LHCN-M2 (cell line): ENCODE data around the gene EYA2. TPM values are rescaled to one million over a fixed set of nuclear protein-coding genes. Genes with fewer than 3 reads are reported as not detected.
"Not testable (repeated sequence)": the region's sequence is repeated elsewhere in the genome, so short reads cannot be mapped to it uniquely, and the experiment has no call there.

ENCODE experiments used
- DNase-seq: peaks from one replicate; pipeline ENCODE4 v3.0.0-alpha.2; 2012; ENCODE audit warnings: low read depth
- polyA plus RNA-seq: library from polyadenylated mRNA; unstranded; fragments of >200 nt; gene quantifications from one replicate; pipeline ENCODE4 v1.2.1, GENCODE V29; 2012; ENCODE audit warnings: missing spikeins
- total RNA-seq: library from RNA; depleted of rRNA; stranded (reverse); fragments of >200 nt; gene quantifications from 2 replicates; pipeline ENCODE4 v1.2.3, GENCODE V29; 2014; rRNA removed

Gene EYA2, protein sequence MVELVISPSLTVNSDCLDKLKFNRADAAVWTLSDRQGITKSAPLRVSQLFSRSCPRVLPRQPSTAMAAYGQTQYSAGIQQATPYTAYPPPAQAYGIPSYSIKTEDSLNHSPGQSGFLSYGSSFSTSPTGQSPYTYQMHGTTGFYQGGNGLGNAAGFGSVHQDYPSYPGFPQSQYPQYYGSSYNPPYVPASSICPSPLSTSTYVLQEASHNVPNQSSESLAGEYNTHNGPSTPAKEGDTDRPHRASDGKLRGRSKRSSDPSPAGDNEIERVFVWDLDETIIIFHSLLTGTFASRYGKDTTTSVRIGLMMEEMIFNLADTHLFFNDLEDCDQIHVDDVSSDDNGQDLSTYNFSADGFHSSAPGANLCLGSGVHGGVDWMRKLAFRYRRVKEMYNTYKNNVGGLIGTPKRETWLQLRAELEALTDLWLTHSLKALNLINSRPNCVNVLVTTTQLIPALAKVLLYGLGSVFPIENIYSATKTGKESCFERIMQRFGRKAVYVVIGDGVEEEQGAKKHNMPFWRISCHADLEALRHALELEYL
- 0.11 and 0.45 TPM in 2 replicates for total RNA-seq
- polyA plus RNA-seq, result 2.6 TPM

DNA sequence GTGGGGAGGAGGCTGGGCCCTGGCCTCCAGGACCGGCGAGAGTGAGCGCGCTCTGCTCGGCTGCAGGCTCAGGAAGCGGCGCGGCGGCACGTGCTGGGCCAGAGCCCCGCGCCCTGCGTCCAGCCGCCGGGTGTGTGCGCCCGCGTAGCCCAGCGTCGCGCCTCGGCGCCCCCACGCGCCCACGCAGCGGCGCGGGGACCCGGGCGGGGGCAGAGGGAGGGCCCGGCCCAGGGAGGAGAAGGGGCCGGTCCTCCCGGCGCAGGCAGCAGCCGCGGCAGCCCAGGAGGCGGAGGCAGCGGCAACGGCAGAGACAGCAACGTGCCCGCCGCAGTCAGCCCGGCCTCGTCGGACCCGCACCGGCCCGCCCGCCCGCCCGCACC is at the start of gene EYA2:
EYA2 (plus strand) TSS at position 265 of the 380 bp plus-strand sequence. CDS start 95,168 bp downstream, outside the sequence.
- DNase-seq, result no peak

DNA sequence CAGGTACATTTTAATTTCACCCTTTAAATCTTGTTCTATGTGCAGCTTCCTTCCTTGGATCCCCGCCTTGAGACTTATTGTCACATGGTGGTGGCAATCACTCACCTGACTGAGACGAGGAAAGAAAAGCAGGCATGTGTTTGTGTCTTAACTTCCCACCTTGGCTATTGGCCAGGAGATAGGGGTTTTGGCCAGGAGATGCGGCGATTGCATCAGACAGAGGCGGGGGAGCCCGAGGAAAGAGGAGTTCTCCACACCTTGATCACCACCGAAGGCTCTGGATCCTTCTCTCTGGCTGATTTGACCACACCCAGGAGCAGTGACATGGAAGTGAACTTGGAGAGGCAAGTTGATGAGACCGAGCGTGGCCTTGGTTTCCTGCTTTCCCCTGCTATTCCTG is 49.7 kb upstream of the EYA2 start:
- DNase-seq, result no peak

DNA sequence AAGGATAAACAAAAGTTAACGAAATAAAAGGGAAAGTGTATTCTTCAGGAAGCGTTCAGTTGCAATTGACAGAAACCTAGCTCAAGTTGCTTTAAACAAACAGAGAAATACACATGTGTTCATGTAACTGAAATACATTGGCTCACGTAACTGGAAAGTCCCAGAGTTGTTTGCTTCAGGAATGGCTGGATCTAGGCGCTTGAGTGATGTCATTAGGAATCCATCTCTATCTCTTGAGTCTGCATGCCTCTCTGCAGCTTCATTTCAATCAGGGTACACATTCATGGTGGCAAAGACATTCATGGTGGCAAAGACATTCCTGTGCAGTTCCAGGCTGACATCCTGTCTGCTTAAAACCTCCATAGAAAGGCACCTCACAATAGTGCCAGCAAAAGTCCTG is 45.4 kb upstream of the EYA2 start:
- no peak for DNase-seq

DNA sequence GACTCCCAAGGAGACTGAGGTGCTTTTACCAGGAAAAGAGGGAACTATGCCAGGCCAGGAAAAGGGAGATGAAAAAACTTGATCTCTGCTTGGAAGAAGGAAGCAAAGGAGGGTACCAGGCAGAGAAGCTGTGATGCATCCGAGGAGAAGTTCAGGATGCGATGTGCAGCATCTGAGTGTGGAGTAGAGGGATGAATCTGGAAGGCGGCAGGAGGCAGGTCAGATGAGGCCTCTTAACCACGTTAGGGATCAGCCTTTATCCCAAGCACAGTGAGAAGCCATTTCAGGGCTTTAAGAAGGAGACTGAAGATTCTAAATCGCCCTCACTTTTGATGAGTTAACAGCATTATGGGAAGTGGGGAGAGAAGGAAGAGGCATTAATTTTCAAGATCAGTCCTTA is 44.9 kb upstream of the EYA2 start:
- DNase-seq, result no peak

DNA sequence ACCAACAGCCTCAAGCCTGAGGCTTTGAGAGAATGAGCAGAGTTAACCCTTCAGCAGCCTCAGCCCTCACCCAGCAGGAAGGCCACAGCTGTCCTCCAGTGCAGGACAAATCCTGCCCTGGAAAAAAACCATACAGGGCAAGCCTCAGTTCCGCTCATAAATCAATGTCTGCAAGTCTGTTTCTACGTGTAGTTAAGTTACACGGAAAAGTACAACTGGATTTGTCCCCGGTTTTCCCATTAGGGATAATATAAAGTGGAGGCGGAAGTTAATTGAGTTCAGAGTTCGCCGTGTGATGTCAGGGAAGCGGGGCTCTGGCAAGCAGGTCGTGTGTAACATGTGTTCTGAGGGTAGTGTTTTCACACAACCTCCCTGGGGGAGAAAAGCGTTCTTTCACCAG is 44.2 kb upstream of the EYA2 start:
- no peak for DNase-seq

DNA sequence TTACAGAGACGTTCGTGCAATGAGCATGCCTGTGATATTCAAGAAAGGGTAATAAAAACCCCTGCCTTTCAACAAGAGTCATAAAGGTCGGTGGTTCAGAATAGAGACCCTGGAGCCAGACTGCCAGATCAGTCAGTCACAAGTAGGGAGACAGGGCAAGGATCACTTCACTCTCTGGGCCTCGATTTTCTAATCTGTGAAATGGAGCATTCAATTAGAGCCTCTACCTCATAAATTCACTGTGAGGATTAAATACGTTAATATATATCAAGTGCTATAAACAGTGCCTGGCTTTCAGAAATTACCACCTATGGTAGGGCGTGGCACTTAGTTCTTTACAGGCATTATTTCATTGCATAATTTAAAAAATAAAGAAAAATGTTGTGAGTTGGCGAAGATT is 43.7 kb upstream of the EYA2 start:
- no peak for DNase-seq

DNA sequence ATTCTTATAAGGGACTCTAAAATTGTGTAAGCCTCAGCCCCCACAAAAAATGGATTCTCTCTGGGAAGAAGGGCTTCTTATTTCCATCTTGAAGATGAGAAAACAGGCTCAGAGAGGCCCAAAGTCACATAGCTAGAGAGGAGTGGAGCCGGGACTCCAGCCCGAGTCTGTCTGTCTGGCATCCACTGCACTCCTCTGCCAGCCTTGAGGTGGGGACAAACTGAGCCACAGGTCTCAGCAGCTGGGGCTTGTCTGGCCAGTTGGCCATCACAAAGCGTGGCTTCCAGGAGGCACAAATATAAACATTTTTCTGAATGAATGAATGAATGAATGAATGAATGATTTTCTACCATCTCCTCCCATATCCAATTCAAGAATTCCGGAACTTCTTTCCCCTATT is 42.9 kb upstream of the EYA2 start:
- no peak for DNase-seq

DNA sequence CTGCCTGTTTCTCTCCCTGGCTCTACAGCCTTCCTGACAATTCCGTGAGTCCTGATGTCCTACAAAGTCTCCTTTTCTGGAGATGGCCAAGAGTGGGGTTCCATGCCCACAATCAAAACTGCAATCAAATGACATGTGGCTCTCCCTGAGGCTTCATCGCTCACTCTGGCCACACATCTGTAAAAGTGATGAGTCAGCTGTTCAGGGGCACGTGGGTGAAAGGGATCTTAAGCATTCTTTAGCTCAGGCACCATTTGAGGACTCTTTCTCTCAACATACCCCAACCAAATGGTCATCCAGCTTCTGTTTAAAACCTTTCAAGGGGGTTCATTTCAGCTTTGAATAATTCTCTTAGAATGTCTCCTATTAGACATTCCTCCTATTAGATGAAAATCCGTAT is 42.3 kb upstream of the EYA2 start:
- DNase-seq, result no peak

DNA sequence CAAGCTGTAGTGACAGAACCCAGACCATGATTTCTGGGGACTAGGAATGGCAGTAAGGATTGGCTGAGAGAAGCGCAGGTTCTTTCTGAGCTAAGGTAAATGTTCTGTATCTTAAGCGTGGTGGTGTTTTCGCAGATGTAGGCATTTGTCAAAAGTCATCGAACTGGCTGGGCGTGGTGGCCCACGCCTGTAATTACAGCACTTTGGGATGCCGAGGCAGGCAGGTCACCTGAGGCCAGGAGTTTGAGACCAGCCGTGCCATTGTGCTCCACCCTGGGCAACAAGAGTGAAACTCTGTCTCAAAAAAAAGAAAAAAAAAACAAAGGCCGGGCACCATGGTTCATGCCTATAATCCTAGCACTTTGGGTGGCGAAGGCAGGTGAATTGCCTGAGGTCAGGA is 40.7 kb upstream of the EYA2 start:
- DNase-seq, result no peak

DNA sequence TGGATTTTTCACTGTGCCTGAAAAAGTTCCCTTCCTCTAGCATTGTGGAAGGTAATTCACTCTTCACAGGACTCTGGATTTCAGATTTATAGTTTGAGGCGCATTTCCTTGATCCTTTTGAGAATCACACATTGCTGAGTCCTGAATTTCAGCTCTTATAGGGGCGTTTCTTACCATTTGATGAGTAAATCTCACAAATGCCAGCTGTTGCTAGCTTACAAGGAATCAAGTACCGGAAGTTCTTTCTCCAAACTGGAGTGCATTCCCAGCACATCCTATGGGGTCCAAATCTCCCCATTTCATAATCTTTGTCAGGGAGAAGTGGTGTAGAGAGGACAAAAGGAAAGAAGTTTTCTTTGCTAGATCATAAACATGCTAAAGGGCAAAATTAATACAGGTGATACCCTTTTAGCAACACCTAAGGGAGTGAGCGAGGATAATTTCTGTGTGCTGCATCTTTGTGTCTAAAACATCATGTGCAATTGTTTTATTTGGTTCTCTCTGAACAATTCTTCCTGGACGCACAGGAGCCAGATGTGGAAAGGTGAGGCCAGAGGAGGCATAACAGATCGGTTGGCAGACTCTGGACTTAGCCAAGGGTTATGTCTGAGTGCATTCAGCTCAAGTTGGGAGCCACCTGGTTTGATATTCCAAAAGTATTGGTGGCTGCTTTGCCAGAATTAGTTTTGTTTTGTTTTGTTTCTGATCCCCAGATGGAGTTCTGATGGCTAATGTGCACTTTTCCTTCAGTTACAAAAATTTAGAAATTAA is 37.4 kb upstream of the EYA2 start:
- peak; percentile 23 for DNase-seq

DNA sequence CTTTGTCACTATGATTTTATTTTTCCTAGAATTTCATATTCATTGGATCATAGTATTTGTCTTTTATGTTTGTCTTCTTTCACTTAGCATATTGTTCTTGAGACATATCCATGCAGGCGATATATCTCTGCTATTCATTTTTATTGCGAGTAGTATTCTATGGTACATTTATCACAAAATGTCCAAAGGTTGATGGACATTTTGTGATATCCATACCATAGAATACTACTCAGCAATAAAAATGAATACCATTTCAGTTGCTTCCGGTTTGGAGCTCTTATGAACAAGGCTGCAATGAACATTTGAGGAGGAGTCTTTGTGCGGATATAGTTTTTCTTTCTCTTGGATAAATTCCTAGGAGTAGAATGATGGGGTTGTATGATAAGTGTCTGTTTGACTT is 28.8 kb upstream of the EYA2 start:
- no peak for DNase-seq

DNA sequence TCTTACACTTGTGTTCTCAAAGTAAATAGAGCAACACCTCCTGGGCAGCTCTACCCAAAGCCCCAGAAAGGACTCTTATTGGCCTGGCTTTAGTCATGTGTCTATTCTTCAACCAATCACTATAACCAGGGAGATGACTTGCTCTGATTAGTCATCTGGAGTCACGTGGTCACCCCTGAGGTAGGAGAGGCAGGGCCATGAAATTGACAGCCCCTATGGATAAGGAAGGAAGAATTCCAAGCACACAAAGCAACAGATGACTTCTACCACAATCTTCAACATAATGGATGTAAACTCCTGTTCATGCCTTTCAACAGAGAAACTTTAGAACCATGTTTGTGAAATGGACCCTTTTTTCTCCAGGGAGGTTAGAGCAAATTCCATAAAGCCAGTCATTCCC is 24.6 kb upstream of the EYA2 start:
- DNase-seq, result peak; percentile 21

DNA sequence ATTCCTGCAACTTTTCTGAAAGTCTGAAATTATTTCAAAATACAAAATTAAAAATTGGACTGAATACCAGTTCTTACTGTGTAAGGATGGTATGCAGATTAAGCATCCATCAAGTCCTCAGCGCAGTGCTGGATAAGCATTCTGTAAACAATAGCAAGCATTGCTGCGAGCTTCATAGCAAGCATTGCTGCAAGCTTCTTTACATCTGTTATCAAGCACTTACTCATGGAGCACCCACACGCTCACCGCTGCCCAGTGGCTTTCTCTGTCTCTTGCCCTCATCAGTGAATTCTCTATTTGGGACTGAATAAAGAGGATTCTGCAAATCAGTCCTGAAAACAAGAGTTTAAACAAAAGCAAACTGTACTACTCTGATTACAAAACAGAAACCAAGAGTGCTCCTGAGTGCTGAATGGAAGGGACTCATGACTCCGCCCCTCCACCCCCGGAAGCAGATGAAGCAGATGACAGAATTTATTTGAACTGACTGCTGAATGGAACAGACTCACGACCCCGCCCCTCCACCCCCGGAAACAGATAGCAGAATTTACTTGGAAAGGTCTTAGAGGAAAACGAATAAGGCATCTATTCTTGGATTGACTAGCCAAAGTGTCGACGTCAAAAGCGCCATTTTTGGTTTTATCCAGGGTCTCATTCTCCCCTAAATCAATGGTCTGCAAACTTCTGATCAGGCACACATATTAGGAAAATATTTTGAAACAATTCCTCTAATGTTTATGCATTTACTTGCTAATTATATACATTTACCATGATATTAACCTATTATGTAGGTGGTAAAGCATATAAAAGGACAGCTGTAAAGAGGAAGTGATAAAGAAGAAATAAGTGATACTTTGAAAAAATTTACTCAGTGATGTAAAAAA is 22.1 kb upstream of the EYA2 start:
- peak; percentile 1 for DNase-seq

DNA sequence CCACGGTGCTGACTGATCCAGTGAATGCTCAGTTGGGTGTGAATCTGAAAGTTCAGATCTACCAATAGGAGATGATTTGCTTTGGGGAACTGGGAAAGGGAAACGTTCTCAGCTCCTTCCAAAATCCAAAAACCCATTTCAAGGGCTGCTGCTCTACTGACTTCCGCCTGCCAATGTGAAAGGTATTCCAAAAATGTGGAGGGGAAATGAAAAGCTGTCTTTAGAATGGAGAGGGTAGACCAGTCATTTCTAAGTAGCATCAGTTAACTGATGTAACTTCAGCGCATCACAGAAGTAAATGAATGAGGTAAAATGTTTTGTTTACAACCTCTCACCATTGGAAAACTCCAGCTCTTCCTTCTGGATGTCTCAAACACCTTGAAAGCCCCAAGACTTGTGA is 19.6 kb upstream of the EYA2 start:
- no peak for DNase-seq

DNA sequence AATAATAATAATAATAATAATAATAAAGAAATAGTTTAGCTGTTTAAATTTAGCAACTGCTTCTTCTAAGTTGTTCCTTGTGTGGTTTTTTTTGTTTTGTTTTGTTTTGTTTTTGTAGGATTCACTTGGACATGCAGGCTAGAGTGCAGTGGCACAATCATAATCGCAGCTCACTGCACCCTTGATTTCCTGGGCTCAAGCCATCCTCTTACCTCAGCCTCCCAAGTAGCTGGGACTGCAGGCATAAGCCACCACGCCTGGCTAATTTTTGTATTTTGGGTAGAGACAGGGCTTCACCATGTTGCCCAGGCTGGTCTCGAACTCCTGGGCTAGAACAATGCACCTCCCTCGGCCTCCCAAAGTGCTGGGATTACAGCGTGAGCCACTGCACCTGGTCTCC is 15.3 kb upstream of the EYA2 start:
- no peak for DNase-seq

DNA sequence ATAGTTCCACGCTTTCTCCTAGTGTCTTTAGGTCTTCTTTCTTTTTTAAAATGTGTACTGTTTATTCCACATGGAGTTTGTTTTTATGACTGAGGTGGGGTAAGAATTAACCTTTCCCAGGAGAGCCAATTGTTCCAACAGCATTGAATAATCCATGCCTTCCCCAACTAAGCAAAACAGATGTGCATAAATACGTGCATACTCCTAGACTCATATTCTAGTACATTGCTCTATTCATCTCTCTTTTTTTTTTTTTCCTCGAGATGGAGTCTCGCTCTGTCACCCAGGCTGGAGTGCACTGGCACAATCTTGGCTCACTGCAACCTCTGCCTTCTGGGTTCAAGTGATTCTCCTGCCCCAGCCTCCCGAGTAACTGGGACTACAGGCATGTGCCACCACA is 14.7 kb upstream of the EYA2 start:
- not testable (repeated sequence) for DNase-seq

DNA sequence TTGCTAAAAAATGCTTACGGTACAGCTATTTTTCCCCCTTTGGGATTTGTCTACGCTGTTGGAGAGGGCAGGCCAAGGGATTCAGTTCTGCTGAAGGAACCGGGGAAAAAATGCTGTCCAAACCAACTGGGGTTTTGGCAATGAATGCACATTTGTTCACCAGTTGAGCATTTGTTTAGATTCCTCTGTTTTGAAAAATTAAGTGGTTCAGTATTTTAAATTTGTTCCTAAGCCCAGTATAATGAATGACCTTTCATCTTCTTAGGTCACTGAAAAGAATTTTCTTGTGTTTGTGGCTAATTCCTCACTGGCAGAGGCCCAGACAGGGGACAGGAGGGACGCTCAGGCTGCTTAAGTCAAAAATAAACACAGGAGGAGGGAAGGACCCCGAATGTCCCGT is 10.8 kb upstream of the EYA2 start:
- DNase-seq, result no peak

DNA sequence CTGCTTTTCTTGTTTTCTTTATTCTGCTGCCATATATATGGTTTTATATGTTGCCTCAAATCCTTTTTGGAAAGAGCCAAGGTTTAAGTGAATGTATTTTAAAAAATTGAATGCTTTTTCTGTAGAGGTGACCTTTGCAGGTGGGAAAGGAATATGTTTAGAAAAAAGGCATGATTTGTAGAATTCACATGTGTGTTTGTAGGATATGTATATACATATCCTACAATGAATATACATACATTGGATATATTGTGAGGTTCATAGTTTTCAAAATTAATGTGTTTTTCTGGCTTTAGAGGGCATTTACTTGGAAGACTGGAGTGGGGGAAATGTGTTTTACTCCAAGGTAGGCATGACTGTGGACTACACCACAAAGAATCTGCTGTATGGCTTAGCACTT is 4.0 kb upstream of the EYA2 start:
- DNase-seq, result no peak

DNA sequence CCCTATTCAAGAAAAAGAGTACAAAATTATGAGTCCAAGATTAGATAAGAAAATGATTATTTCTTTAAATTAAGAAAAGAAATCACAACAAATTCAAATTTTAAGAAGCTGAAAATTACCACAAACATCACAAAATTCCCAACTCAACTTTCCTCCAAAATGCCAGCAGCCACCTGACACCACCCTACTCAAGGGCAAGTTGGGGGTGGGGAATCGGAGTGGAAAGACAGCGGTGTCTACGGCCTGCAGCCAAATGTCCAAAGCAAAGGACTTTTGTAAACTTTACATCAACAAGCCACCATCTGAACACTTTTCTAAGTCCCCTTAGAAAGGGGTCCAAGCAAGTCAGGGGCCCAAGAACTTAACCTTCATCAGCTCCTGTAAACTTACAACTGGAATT is 1.6 kb upstream of the EYA2 start:
- DNase-seq, result no peak

DNA sequence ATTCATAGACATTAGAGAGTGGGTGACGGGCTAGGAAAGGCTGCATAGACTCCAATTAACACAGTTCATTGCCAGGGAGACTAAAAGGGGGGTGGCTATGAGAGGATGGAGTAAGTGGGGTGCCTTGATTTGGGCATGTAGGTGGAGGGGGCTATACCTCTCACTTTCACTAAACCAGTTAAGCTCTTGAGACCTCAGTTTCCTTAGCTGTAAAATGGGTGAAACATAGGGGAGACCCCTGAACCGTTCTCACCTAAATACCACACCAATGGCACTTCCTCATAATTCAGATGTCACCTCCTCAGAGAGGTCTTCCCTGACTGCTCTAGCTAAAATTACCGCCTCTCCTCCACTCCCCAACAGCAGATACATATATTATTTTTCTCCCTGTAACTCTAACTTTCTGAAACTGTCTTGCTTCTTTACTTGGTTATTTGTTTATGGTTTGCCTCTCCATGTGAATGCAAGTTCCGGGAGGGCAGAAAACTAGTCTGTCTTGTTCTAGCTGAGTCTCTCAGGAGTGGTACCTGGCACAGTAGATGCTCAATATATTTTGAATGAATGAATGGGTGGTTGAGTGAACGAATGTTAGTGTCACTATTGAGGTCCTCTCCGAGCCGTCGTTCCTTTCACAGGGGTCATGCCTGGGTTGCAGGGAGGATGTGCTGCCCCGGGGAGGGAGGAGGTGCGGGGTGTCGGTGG is 615 bp upstream of the EYA2 start:
- no peak for DNase-seq
